BLaER1 treated with 17β-estradiol and CSF1 and Interleukin-3, amounts not matched to agents 10 nM and 100 nM (cell line): ENCODE results near the gene COX7A2L.
"Not testable (repeated sequence)": the region's sequence is repeated elsewhere in the genome, so short reads cannot be mapped to it uniquely, and the experiment has no call there.

Experiments
- H3K27ac ChIP-seq, 11 experiments: shearing (Covaris generic); formaldehyde crosslinking; 2 replicates each; pipeline ENCODE4 v1.8.1; 2022
- H3K27me3 ChIP-seq, 11 experiments: shearing (Covaris generic); formaldehyde crosslinking; 2 replicates each; pipeline ENCODE4 v1.8.1; 2022
- H3K36me3 ChIP-seq, 11 experiments: shearing (Covaris generic); formaldehyde crosslinking; 2 replicates each; pipeline ENCODE4 v1.8.1; 2022
- H3K4me1 ChIP-seq, 10 experiments: shearing (Covaris generic); formaldehyde crosslinking; 2 replicates each; pipeline ENCODE4 v1.8.1; 2022
- H3K4me2 ChIP-seq, 11 experiments: shearing (Covaris generic); formaldehyde crosslinking; 2 replicates each; pipeline ENCODE4 v1.8.1; 2022
- H3K4me3 ChIP-seq, 10 experiments: shearing (Covaris generic); formaldehyde crosslinking; 2 replicates each; pipeline ENCODE4 v1.8.1; 2022
- H3K9ac ChIP-seq, 11 experiments: shearing (Covaris generic); formaldehyde crosslinking; 2 replicates each; pipeline ENCODE4 v1.8.1; 2022
- H3K9me3 ChIP-seq, 11 experiments: shearing (Covaris generic); formaldehyde crosslinking; replicated peaks in 1 of 11; 2 replicates each; pipeline ENCODE4 v1.8.1; 2022
- H4K20me1 ChIP-seq, 11 experiments: shearing (Covaris generic); formaldehyde crosslinking; 2 replicates each; pipeline ENCODE4 v1.8.1; 2022
- Cebpa-rat ChIP-seq, 11 experiments: shearing (Covaris generic); IDR thresholded peaks; 2 replicates each; pipeline ENCODE4 v1.8.1; 2022

COX7A2L gene

DNA sequence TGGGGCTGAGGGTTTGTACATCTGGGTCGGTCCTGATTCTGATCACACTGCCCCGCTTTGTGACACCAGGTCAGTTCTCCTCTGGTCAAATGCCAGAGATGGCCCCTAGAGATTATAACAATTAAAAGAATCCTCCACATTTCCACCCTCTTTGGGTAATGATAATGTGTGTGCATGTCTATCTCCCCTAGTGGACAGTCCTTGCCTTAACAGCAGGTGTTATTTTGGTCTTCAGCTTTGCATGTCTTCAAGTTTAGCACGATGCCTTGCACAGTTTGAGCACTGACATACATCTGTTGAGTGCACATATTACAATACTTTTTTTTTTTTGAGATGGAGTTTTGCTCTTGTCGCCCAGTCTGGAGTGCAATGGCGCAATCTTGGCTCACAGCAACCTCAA, 25.7 kb upstream of the COX7A2L start:
- no peak overlapping the region for H3K4me2 ChIP-seq
- TF ChIP-seq Cebpa-rat (IDR thresholded peaks at IDR 0.05) = no peak
- no peak overlapping the region for H3K4me3 ChIP-seq
- no peak overlapping the region for H3K9ac ChIP-seq
- H3K4me1 ChIP-seq = no peaks in the 10 kb centered on the region; a peak in 1 of 20 replicates
- no peaks in the 10 kb centered on the region; a peak in 1 of 22 replicates for H4K20me1 ChIP-seq
- H3K36me3 ChIP-seq = no peaks in the 10 kb centered on the region
- peaks cover 0 to 6% (median under 1%) of the 10 kb centered on the region in 11 experiments; a peak in 6 of 22 replicates for H3K9me3 ChIP-seq
- no peaks in the 10 kb centered on the region for H3K27me3 ChIP-seq
- H3K27ac ChIP-seq = no peak overlapping the region

DNA sequence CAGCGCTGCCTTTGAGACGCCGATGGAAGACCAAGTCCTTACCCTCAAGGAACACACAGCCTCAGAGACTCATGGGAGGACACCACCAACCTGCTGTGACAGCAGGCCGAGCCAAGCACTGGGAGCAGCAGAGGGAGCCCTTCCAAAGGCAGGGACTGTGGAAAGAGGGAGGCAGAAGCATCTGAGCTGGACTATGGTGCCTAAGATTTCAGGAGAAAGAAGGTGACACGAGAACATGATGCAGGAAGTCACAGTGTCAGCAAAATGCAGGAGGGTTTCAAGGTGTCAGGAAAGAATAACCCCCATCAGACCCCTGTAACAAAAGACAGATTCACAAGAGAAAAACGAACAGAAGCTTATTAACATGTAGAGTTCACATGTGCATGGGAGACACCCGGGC, 24.2 kb upstream of the COX7A2L start:
- Histone ChIP-seq H3K27ac (no peak overlapping the region), H4K20me1 (no peaks in the 10 kb centered on the region; a peak in 1 of 22 replicates), H3K4me2 (no peak overlapping the region), H3K4me3 (no peak overlapping the region), H3K27me3 (no peaks in the 10 kb centered on the region), H3K36me3 (no peaks in the 10 kb centered on the region), H3K9me3 (no peaks in the 10 kb centered on the region), H3K9ac (no peak overlapping the region), H3K4me1 (no peaks in the 10 kb centered on the region; a peak in 1 of 20 replicates)
- TF ChIP-seq Cebpa-rat (IDR thresholded peaks at IDR 0.05) = no peak

DNA sequence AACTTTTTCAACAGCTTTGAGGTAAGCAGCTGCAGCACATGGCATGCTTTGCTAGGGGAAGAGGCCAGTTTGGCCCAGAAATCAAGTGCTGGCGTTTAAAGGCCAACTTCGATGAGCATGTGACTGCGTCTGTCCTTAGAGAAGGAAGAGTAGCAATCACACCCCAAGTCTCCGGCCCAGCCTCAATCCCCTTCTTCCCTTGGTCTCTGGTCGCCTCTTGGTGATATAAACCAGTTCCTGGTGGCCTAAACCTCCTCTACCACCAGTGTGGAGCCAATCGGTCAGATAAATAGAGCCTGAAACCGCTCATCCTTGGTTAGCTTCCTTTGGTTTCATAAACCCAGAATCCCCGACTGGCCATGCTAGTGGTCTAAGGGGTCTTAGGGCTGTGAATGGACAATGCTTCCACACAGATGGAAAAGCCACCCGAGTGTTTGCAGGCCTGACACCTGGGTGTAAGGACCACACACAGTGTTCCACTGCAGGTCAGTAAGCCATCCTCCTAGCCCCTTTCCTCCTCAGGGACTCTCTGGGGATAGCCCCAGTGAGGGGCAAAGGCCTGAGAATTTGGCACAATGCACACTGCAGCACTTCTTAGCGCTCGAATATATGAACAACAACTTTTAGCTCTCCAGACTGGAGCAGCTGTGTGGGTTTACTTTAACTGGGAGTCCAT, 23.0 kb upstream of the COX7A2L start:
- Histone ChIP-seq H3K27me3 (no peaks in the 10 kb centered on the region), H3K27ac (no peak overlapping the region), H3K9me3 (no peaks in the 10 kb centered on the region), H3K4me3 (no peak overlapping the region), H3K36me3 (no peaks in the 10 kb centered on the region), H3K4me1 (no peaks in the 10 kb centered on the region; a peak in 1 of 20 replicates), H3K4me2 (no peak overlapping the region), H4K20me1 (no peaks in the 10 kb centered on the region; a peak in 1 of 22 replicates), H3K9ac (no peak overlapping the region)
- no peak for TF ChIP-seq Cebpa-rat (IDR thresholded peaks at IDR 0.05)

DNA sequence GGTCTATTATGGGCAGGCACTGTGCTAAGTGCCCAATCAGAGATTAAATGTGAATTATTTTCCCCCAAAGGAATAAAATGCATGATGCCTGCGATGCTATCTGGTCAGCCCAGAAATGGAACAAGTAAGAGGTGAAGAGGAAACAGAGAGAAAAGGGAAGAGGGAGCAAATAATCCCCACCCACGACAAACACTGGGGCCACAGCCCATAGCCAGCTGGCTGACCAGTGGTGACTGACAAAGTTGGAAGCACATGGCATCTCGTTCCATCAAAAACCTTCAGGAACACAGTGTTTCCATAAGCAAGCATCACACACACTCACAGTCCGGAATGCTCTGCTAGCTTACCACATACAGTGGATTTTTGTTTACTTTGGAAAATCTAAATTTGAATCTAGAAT, 21.1 kb upstream of the COX7A2L start:
- no peaks in the 10 kb centered on the region for H3K27me3 ChIP-seq
- no peak for TF ChIP-seq Cebpa-rat (IDR thresholded peaks at IDR 0.05)
- H3K36me3 ChIP-seq = no peaks in the 10 kb centered on the region
- no peaks in the 10 kb centered on the region for H4K20me1 ChIP-seq
- H3K4me1 ChIP-seq = no peaks in the 10 kb centered on the region; a peak in 1 of 20 replicates
- no peak overlapping the region for H3K4me3 ChIP-seq
- no peaks in the 10 kb centered on the region for H3K9me3 ChIP-seq
- no peak overlapping the region for H3K4me2 ChIP-seq
- H3K27ac ChIP-seq = no peak overlapping the region
- no peak overlapping the region for H3K9ac ChIP-seq

DNA sequence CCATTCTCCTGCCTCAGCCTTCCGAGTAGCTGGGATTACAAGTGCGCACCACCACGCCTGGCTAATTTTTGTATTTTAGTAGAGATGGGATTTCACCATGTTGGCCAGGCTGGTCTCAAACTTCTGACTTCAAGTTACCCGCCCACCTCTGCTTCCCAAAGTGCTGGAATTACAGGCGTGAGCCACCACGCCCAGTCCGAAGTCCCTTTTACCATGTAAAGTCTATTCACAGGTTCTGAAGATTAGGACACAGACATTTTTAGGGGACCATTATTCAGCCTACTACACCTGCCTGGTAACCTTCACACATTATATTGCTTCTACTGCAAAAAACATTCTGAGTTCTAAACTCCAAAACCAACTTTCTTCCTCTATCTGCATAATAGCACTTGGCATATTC, 19.0 kb upstream of the COX7A2L start:
- H3K9ac ChIP-seq, H3K27ac ChIP-seq, H3K9me3 ChIP-seq, H3K27me3 ChIP-seq, H3K4me2 ChIP-seq, H3K4me3 ChIP-seq, H3K36me3 ChIP-seq, H4K20me1 ChIP-seq: not testable (repeated sequence)
- H3K4me1 ChIP-seq = peaks cover 0 to 16% (median 9%) of the 10 kb centered on the region in 10 experiments; a peak in 12 of 20 replicates

DNA sequence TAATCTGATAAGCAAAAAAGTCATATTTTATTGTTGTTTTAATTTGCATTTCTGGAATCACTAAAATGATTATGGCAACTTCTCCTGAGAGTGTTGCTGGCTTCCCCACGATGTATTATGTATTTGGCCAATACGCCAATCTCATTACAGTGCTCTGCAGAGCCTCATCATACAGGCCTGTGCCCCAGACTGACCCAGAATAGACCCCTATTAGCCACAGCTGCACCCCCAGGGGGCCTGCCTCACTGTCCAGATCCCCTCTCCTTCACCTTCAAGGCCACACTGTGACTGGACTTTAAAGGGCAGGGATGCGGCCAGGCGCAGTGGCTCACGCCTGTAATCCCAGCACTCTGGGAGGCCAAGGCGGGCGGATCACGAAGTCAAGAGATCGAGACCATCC, 17.4 kb upstream of the COX7A2L start:
- H3K9me3 ChIP-seq = no peaks in the 10 kb centered on the region
- H3K27ac ChIP-seq = no peak overlapping the region
- no peak overlapping the region for H3K9ac ChIP-seq
- TF ChIP-seq Cebpa-rat (IDR thresholded peaks at IDR 0.05) = no peak
- H3K27me3 ChIP-seq = no peaks in the 10 kb centered on the region
- H3K4me3 ChIP-seq = no peak overlapping the region
- peaks cover 0 to 16% (median 9%) of the 10 kb centered on the region in 10 experiments; a peak in 12 of 20 replicates for H3K4me1 ChIP-seq
- H3K36me3 ChIP-seq = no peaks in the 10 kb centered on the region
- H3K4me2 ChIP-seq = no peak overlapping the region
- H4K20me1 ChIP-seq = no peaks in the 10 kb centered on the region

DNA sequence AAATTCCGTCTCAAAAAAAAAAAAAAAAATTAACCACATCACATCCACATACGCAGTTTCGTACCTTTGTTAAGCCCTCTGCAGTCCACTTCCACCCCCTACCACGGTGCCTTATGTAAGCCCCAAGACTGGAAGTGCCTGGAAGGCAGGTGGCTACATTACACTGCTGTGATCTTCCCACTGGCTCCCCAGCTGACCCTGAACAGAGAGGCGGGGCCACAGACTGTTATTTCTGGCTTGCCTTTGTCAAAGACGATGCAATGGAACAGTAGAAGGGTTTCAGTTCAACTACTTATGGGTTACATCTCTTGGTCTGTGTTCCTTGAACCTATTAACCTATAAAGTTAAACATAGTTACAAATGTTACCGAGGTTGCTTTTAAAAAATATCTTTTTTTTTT, 15.7 kb upstream of the COX7A2L start:
- H3K4me1 ChIP-seq = peaks cover 0 to 16% (median 9%) of the 10 kb centered on the region in 10 experiments; a peak in 11 of 20 replicates
- peak overlapping the region in 4 of 11 experiments; percentile 9 to 39 (median 26); a peak in 2 of 22 replicates for H3K4me2 ChIP-seq
- TF ChIP-seq Cebpa-rat (IDR thresholded peaks at IDR 0.05) = no peak
- no peaks in the 10 kb centered on the region for H4K20me1 ChIP-seq
- H3K9me3 ChIP-seq = no peaks in the 10 kb centered on the region
- H3K9ac ChIP-seq = no peak overlapping the region
- H3K27ac ChIP-seq = no peak overlapping the region
- H3K36me3 ChIP-seq = no peaks in the 10 kb centered on the region
- no peaks in the 10 kb centered on the region for H3K27me3 ChIP-seq
- no peak overlapping the region for H3K4me3 ChIP-seq

DNA sequence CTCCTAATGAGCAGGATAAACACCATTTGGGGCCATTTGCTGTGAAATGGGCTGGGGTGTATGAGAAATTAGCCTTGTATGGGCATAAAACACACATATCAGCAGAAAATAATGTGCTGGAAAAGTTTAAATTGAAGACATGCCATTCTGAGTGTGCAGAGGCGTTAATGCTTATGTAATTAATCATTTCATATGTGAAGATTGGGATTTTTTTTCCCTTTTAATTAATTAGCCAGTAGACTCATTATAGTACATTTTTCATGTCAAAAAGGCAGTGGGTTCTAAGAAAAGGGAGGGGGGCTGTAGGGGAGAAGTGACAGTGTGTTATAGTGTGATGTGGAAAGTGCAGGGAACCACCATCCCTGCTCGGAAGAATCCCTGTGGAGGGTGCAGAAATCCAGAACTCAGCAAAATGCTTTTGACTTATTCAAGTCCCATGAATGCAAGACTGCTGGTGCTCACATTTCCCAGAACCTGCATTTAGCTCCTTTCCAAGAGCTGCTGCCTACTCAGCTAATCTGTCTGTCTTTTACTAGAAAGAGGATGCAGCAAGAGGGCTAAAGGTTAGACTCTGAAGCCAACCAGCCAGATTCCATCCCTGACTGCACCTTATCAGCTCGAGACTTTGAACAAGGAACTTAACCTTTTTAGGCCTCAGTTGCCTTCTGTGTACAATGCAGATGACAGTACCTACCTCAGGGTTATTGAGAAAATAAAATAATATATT, 11.6 kb upstream of the COX7A2L start:
- Histone ChIP-seq H3K9ac (no peak overlapping the region), H3K27ac (no peak overlapping the region), H3K27me3 (no peaks in the 10 kb centered on the region), H4K20me1 (no peaks in the 10 kb centered on the region), H3K4me3 (no peak overlapping the region), H3K36me3 (no peaks in the 10 kb centered on the region), H3K9me3 (no peaks in the 10 kb centered on the region), H3K4me1 (peaks cover 0 to 16% (median 9%) of the 10 kb centered on the region in 10 experiments; a peak in 11 of 20 replicates), H3K4me2 (no peak overlapping the region)
- TF ChIP-seq Cebpa-rat (IDR thresholded peaks at IDR 0.05) = no peak

DNA sequence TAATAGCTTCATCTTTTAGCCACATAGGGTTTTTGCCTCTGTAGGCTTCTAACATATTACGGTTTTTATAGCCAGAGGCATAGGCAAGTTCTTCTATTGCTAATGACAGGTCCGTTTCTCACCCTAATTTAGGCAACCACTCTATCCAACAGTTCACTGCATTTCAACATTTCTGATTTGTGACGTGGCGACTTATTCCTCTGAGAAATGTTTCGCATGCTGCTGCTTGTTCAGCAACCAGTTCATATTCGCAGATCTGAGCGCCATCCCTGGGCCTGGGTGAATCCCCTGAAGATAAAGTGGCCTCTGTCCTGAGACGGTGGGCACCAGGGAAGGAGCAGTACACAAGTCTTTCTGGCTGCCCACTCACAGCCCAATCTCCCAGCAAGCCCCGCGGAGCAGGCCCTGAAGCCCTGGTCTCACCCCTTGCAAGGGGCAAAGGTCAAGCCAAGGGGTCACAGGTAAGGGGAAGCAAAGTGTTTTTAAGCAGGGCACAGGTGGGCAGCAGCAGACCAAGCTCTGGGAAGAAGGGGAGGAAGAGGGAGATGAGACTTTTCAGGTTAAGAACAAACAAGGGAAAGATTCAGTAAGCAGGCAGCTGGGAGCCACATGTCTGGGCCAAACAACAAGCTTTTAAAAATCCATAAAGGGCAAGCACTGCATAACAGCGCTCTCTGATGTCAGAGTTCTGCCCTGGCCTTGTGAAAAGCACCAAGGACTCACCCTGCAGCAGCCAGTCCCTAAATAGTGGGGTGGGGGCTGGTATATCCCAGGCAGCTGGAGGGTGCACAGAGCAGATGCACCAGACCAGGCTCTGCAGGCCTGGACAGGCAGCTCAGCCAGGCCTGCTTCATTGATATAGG, 10.8 kb upstream of the COX7A2L start:
- Histone ChIP-seq H3K27ac (no peak overlapping the region), H3K4me2 (no peak overlapping the region), H3K27me3 (no peaks in the 10 kb centered on the region), H3K36me3 (no peaks in the 10 kb centered on the region), H3K9me3 (no peaks in the 10 kb centered on the region), H3K9ac (no peak overlapping the region), H3K4me3 (no peak overlapping the region), H3K4me1 (peaks cover 0 to 15% (median 9%) of the 10 kb centered on the region in 10 experiments; a peak in 12 of 20 replicates), H4K20me1 (no peaks in the 10 kb centered on the region)
- TF ChIP-seq Cebpa-rat (IDR thresholded peaks at IDR 0.05) = no peak
